ENCODE data around the gene DNAH3.
"Not testable (repeated sequence)": the region's sequence is repeated elsewhere in the genome, so short reads cannot be mapped to it uniquely, and the experiment has no call there.

DNAH3 gene

DNA sequence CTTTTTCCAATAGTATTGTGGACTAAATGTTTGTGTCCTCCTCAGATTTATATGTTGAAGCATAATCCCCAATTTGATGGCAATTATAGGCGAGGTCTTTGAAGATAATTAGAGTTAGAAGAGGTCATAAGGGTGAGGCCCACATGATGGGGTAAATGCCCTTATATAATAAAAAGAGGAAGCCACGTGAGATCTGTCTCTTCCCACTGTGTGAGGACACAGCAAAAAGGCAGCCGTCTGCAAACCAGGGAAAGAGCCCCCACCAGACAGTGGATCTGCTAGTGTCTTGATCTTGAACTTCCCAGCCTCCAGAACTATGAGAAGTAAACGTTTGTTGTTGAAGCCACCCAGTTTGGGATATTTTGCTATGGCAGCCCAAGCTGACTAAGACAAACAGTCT, 174.1 kb downstream of the DNAH3 start:
- Histone ChIP-seq H3K9me3 (ENCODE audit: control insufficient read depth in 1 of 2, low read length in 2 of 2) (no peaks in the 10 kb centered on the region), H3K9ac (ENCODE audit: low read depth in 1 of 2, low read length in 2 of 2) (no peak overlapping the region), H3K27ac (ENCODE audit: low read depth, low read length) (no peak overlapping the region), H3K27me3 (ENCODE audit: control insufficient read depth in 1 of 2, insufficient read depth in 2 of 2, low read length in 2 of 2) (no peaks in the 10 kb centered on the region), H3K36me3 (ENCODE audit: control insufficient read depth in 1 of 2, insufficient read depth in 2 of 2, low read length in 2 of 2) (no peaks in the 10 kb centered on the region), H3K4me3 (ENCODE audit: low read depth in 1 of 2, low read length in 2 of 2) (no peak overlapping the region), H3K4me1 (ENCODE audit: control insufficient read depth in 1 of 2, insufficient read depth in 2 of 2, low read length in 2 of 2) (no peaks in the 10 kb centered on the region)

DNA sequence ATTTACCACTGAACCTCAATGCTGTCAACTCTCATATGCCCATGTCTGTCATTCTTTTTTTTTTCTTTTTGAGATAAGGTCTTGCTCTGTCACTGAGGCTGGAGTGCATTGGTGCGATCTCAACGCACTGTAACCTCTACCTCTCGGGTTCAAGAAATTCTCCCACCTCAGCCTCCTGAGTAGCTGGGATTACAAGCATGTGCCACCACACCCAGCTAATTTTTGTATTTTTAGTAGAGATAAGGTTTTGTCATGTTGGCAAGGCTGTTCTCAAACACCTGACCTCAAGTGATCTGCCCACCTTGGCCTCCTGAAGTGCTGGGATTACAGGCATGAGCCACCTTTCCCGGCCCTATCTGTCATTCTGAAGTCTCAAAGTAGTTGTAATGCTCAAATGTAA, 177.4 kb downstream of the DNAH3 start:
- H3K4me1 ChIP-seq (ENCODE audit: control insufficient read depth in 1 of 2, insufficient read depth in 2 of 2, low read length in 2 of 2); H3K9me3 ChIP-seq (ENCODE audit: control insufficient read depth in 1 of 2, low read length in 2 of 2); H3K4me3 ChIP-seq (ENCODE audit: low read depth in 1 of 2, low read length in 2 of 2); H3K27me3 ChIP-seq (ENCODE audit: control insufficient read depth in 1 of 2, insufficient read depth in 2 of 2, low read length in 2 of 2); H3K9ac ChIP-seq (ENCODE audit: low read depth in 1 of 2, low read length in 2 of 2); H3K36me3 ChIP-seq (ENCODE audit: control insufficient read depth in 1 of 2, insufficient read depth in 2 of 2, low read length in 2 of 2); H3K27ac ChIP-seq (ENCODE audit: low read depth, low read length): not testable (repeated sequence)

DNA sequence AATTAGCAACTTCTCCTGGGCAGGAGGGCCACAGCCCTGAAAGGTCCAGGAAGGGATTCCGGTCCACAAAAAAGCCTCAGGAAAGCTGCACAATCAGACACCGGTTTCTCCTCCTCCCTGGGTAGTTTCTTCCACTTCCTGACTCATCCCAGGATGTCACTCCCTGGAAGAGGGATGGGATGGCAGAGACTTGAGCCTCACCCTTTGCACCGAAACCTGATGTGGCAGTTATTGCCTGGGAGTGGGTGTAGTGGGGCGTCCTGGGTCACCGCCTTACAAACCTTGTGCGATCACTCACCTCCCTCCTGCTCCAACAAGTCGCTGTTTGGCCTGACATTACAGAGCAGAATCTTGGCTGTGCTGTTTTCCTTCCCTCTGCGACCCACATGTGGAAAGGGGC, 179.2 kb downstream of the DNAH3 start:
- Histone ChIP-seq H3K36me3 (ENCODE audit: control insufficient read depth in 1 of 2, insufficient read depth in 2 of 2, low read length in 2 of 2) (no peaks in the 10 kb centered on the region), H3K4me1 (ENCODE audit: control insufficient read depth in 1 of 2, insufficient read depth in 2 of 2, low read length in 2 of 2) (no peaks in the 10 kb centered on the region), H3K27me3 (ENCODE audit: control insufficient read depth in 1 of 2, insufficient read depth in 2 of 2, low read length in 2 of 2) (no peaks in the 10 kb centered on the region), H3K27ac (ENCODE audit: low read depth, low read length) (no peak overlapping the region), H3K4me3 (ENCODE audit: low read depth in 1 of 2, low read length in 2 of 2) (no peak overlapping the region), H3K9ac (ENCODE audit: low read depth in 1 of 2, low read length in 2 of 2) (no peak overlapping the region), H3K9me3 (ENCODE audit: control insufficient read depth in 1 of 2, low read length in 2 of 2) (no peaks in the 10 kb centered on the region)

DNA sequence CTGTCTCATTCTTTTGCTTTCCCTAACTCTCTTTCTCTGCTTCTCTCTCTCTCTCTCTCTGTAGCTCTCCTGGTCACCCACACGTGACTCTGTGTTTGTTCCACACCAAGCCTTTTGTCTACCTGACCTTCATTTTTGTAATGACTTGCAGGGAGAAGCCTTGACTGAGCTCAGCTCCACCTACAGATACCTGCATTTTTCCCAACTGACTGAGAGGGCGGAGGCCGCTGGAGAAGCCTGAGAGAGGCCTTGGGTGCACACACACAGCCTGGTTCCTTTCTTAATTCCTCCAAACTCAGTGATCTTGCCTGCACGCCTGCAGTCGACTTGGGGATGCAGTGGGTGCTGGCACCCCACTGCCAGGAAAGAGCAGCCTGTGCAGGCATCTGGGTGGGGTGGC, 181.3 kb downstream of the DNAH3 start:
- Histone ChIP-seq H3K4me3 (ENCODE audit: low read depth in 1 of 2, low read length in 2 of 2) (no peak overlapping the region), H3K36me3 (ENCODE audit: control insufficient read depth in 1 of 2, insufficient read depth in 2 of 2, low read length in 2 of 2) (no peaks in the 10 kb centered on the region), H3K4me1 (ENCODE audit: control insufficient read depth in 1 of 2, insufficient read depth in 2 of 2, low read length in 2 of 2) (no peaks in the 10 kb centered on the region), H3K27ac (ENCODE audit: low read depth, low read length) (no peak overlapping the region), H3K9me3 (ENCODE audit: control insufficient read depth in 1 of 2, low read length in 2 of 2) (no peaks in the 10 kb centered on the region), H3K27me3 (ENCODE audit: control insufficient read depth in 1 of 2, insufficient read depth in 2 of 2, low read length in 2 of 2) (no peaks in the 10 kb centered on the region), H3K9ac (ENCODE audit: low read depth in 1 of 2, low read length in 2 of 2) (no peak overlapping the region)

DNA sequence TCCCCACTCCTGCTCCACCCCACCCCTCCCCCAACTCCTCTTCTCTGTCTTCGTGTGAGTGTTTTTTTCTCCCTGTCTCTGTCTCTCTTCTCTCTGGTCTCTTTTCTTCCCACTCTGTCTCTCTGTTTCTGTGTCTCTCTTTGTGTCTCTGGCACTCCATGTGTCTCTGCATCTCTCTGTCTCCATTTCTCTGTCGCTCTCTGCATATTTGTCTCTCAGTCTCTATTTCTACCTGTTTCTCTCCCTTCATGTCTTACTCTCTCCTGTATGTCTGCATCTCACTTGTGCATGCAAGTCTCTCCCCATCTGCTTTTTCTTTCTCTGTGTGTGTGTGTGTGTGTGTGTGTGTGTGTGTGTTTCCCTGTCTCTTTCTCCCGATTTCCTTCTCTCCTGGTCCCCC, 181.9 kb downstream of the DNAH3 start:
- no peak overlapping the region for H3K4me3 ChIP-seq (ENCODE audit: low read depth in 1 of 2, low read length in 2 of 2)

DNA sequence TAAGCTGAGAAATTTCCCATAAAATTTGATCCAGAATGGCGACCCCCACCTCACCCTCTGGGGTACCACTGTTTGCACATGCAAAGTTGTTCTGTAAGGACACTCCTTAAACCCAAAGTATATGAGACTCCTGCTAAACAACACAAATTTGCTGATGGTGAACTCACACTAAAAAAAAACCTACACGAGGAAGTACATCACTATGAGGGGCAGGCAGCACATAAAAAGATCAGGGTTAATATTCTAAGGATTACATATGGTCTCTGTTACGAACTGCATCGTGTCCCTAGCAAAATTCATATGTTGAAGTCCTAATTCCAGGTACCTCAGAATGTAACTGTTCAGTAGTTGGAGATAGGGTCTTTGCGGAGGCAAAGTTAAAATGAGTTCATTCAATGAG, 189.7 kb downstream of the DNAH3 start:
- Histone ChIP-seq H3K9me3 (ENCODE audit: control insufficient read depth in 1 of 2, low read length in 2 of 2) (no peaks in the 10 kb centered on the region), H3K9ac (ENCODE audit: low read depth in 1 of 2, low read length in 2 of 2) (no peak overlapping the region), H3K4me3 (ENCODE audit: low read depth in 1 of 2, low read length in 2 of 2) (no peak overlapping the region), H3K36me3 (ENCODE audit: control insufficient read depth in 1 of 2, insufficient read depth in 2 of 2, low read length in 2 of 2) (no peaks in the 10 kb centered on the region), H3K4me1 (ENCODE audit: control insufficient read depth in 1 of 2, insufficient read depth in 2 of 2, low read length in 2 of 2) (no peaks in the 10 kb centered on the region), H3K27me3 (ENCODE audit: control insufficient read depth in 1 of 2, insufficient read depth in 2 of 2, low read length in 2 of 2) (no peaks in the 10 kb centered on the region), H3K27ac (ENCODE audit: low read depth, low read length) (no peak overlapping the region)

More for the DNA sequence above, 181.9 kb downstream of the DNAH3 start:
- Histone ChIP-seq H3K4me1 (ENCODE audit: control insufficient read depth in 1 of 2, insufficient read depth in 2 of 2, low read length in 2 of 2) (no peaks in the 10 kb centered on the region), H3K9ac (ENCODE audit: low read depth in 1 of 2, low read length in 2 of 2) (no peak overlapping the region), H3K27ac (ENCODE audit: low read depth, low read length) (no peak overlapping the region), H3K36me3 (ENCODE audit: control insufficient read depth in 1 of 2, insufficient read depth in 2 of 2, low read length in 2 of 2) (no peaks in the 10 kb centered on the region), H3K27me3 (ENCODE audit: control insufficient read depth in 1 of 2, insufficient read depth in 2 of 2, low read length in 2 of 2) (no peaks in the 10 kb centered on the region), H3K9me3 (ENCODE audit: control insufficient read depth in 1 of 2, low read length in 2 of 2) (no peaks in the 10 kb centered on the region)

DNA sequence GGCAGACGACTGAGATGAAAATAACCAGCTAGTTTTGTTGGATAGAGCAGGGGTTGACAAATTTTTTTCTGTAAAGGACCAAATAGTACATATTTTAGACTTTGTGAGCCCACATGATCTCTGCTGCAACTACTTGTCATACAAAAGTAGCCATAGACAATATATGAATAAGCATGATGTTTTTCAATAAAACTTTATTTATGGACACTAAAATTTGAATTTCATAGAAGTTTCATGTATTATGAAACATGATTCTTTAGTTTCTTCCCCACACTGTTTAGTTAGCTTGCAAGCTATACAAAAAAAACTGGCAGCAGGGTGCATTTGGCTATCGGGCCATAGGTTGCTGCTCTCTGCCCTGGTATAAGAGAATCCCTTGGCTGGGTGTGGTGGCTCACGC, 193.5 kb downstream of the DNAH3 start:
- H3K27me3 ChIP-seq (ENCODE audit: control insufficient read depth in 1 of 2, insufficient read depth in 2 of 2, low read length in 2 of 2) = no peaks in the 10 kb centered on the region
- H3K4me3 ChIP-seq (ENCODE audit: low read depth in 1 of 2, low read length in 2 of 2) = no peak overlapping the region
- H3K27ac ChIP-seq (ENCODE audit: low read depth, low read length) = no peak overlapping the region
- H3K36me3 ChIP-seq (ENCODE audit: control insufficient read depth in 1 of 2, insufficient read depth in 2 of 2, low read length in 2 of 2) = no peaks in the 10 kb centered on the region
- no peak overlapping the region for H3K9ac ChIP-seq (ENCODE audit: low read depth in 1 of 2, low read length in 2 of 2)
- H3K9me3 ChIP-seq (ENCODE audit: control insufficient read depth in 1 of 2, low read length in 2 of 2) = no peaks in the 10 kb centered on the region
- no peaks in the 10 kb centered on the region for H3K4me1 ChIP-seq (ENCODE audit: control insufficient read depth in 1 of 2, insufficient read depth in 2 of 2, low read length in 2 of 2)

DNA sequence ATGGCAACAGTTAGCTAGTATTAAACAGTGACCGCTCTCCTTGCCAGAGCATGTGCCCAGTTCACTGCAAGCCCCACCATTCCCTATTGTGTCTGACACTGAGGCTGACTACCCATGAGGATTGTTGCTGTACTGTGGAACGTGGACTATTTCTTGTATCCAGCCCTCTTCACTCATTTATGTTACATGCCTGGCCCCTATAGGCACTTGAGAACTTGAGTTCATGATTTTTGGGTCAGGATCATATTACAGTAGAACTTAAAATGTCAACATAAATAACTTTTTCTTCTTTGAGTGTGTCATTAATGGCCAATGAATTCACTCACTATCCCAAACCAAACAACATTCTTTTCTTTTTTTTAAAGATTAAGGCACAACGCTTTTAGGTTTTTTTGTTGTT, 194.3 kb downstream of the DNAH3 start:
- H3K36me3 ChIP-seq (ENCODE audit: control insufficient read depth in 1 of 2, insufficient read depth in 2 of 2, low read length in 2 of 2) = no peaks in the 10 kb centered on the region

DNA sequence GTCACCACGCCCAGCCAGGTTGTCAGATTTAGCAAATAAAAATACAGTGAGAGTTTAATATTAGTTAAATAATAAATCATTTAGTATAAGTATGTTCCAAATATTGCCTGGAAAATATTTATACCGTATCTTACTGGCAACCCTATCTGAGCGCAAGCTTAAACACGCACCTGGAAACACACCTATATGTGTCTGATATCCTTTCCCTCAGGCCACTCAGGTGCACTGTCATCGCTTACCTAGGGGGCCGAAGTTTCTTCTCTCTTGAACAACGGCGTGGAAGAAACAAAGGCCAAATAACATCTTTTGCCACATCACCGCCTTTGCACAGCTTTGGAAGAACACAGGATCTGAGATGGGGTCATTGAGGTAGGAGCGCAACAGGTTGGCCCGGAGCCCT, 196.1 kb downstream of the DNAH3 start:
- H3K4me1 ChIP-seq (ENCODE audit: control insufficient read depth in 1 of 2, insufficient read depth in 2 of 2, low read length in 2 of 2) = no peaks in the 10 kb centered on the region
- H3K4me3 ChIP-seq (ENCODE audit: low read depth in 1 of 2, low read length in 2 of 2) = no peak overlapping the region
- H3K27me3 ChIP-seq (ENCODE audit: control insufficient read depth in 1 of 2, insufficient read depth in 2 of 2, low read length in 2 of 2) = no peaks in the 10 kb centered on the region
- no peaks in the 10 kb centered on the region for H3K9me3 ChIP-seq (ENCODE audit: control insufficient read depth in 1 of 2, low read length in 2 of 2)
- H3K36me3 ChIP-seq (ENCODE audit: control insufficient read depth in 1 of 2, insufficient read depth in 2 of 2, low read length in 2 of 2) = no peaks in the 10 kb centered on the region
- no peak overlapping the region for H3K9ac ChIP-seq (ENCODE audit: low read depth in 1 of 2, low read length in 2 of 2)
- H3K27ac ChIP-seq (ENCODE audit: low read depth, low read length) = no peak overlapping the region

More for the DNA sequence above, 194.3 kb downstream of the DNAH3 start:
- H3K27me3 ChIP-seq (ENCODE audit: control insufficient read depth in 1 of 2, insufficient read depth in 2 of 2, low read length in 2 of 2) = no peaks in the 10 kb centered on the region
- H3K4me3 ChIP-seq (ENCODE audit: low read depth in 1 of 2, low read length in 2 of 2) = no peak overlapping the region
- H3K27ac ChIP-seq (ENCODE audit: low read depth, low read length) = no peak overlapping the region
- no peaks in the 10 kb centered on the region for H3K9me3 ChIP-seq (ENCODE audit: control insufficient read depth in 1 of 2, low read length in 2 of 2)
- no peaks in the 10 kb centered on the region for H3K4me1 ChIP-seq (ENCODE audit: control insufficient read depth in 1 of 2, insufficient read depth in 2 of 2, low read length in 2 of 2)
- no peak overlapping the region for H3K9ac ChIP-seq (ENCODE audit: low read depth in 1 of 2, low read length in 2 of 2)

DNA sequence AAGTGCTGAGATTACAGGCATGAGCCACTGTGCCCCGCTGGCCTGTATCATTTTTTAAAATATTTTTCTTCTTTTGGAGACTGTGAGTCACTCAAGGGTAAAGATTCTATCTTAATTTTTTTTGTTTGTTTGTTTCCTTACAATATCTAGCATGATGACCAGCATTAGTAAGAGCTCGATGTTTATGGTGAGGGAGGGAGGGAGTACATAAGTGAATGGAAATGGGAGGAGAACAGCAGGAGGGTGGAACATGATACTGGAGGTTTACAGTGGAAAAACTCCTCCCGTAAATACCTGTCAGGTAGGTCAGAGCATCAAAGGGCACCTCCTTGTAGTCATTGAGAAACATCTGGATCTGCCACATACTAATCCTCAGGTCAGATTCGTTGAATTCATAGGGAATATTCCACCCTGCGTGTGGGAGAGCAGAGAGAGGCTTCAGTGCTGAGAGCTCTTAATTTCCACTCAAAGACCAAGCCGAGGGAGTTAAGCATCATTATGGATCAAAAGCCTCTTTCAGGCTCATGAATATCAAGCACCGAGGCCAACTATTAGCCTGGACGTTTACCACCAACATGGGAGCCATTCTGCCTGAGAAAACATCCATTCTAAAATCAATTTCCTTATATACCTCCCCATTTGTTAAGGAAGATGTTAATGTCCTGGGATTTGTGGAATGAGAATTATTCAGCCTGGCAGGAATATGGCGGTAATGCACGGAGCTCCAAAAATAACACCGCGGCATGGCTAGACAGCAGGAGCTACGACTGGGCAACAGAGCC, 198.3 kb downstream of the DNAH3 start:
- no peaks in the 10 kb centered on the region for H3K36me3 ChIP-seq (ENCODE audit: control insufficient read depth in 1 of 2, insufficient read depth in 2 of 2, low read length in 2 of 2)
- H3K9me3 ChIP-seq (ENCODE audit: control insufficient read depth in 1 of 2, low read length in 2 of 2) = no peaks in the 10 kb centered on the region

More for the DNA sequence above, 198.3 kb downstream of the DNAH3 start:
- H3K27me3 ChIP-seq (ENCODE audit: control insufficient read depth in 1 of 2, insufficient read depth in 2 of 2, low read length in 2 of 2) = no peaks in the 10 kb centered on the region
- H3K9ac ChIP-seq (ENCODE audit: low read depth in 1 of 2, low read length in 2 of 2) = no peak overlapping the region
- H3K27ac ChIP-seq (ENCODE audit: low read depth, low read length) = no peak overlapping the region
- no peaks in the 10 kb centered on the region for H3K4me1 ChIP-seq (ENCODE audit: control insufficient read depth in 1 of 2, insufficient read depth in 2 of 2, low read length in 2 of 2)
- H3K4me3 ChIP-seq (ENCODE audit: low read depth in 1 of 2, low read length in 2 of 2) = no peak overlapping the region
